Panc1 (cell line): ENCODE measurements around the gene EMILIN2.

ENCODE experiments used
- CTCF ChIP-seq: fragments of 450-650 bp; IDR thresholded peaks from 2 replicates; pipeline ENCODE4 v1.5.1; 2017; ENCODE audit warnings: mild to moderate bottlenecking
- POLR2AphosphoS5 ChIP-seq: IDR thresholded peaks from 2 replicates; pipeline ENCODE4 v1.6.1; 2012; ENCODE audit warnings: mild to moderate bottlenecking, low read depth, low read length, moderate library complexity
- SIN3A ChIP-seq: IDR thresholded peaks from 2 replicates; pipeline ENCODE4 v1.6.1; 2012; ENCODE audit warnings: low read depth, mild to moderate bottlenecking, low read length, moderate library complexity, borderline replicate concordance; ENCODE audit not compliant: insufficient read depth
- TCF7L2 ChIP-seq: IDR thresholded peaks from 2 replicates; pipeline ENCODE4 v1.6.1; 2011; ENCODE audit warnings: mild to moderate bottlenecking, low read depth, low read length, inconsistent platforms
- TF ChIP-seq, protein P1 (sequence below), 2 experiments: IDR thresholded peaks; 2 replicates each; pipeline ENCODE4 v1.6.1; 2011 to 2012; ENCODE audit warnings: low read depth in 2 of 2, control low read depth in 1 of 2, low read length in 1 of 2, mild to moderate bottlenecking in 1 of 2, moderate library complexity in 1 of 2; ENCODE audit not compliant: insufficient read depth in 1 of 2

DNA sequence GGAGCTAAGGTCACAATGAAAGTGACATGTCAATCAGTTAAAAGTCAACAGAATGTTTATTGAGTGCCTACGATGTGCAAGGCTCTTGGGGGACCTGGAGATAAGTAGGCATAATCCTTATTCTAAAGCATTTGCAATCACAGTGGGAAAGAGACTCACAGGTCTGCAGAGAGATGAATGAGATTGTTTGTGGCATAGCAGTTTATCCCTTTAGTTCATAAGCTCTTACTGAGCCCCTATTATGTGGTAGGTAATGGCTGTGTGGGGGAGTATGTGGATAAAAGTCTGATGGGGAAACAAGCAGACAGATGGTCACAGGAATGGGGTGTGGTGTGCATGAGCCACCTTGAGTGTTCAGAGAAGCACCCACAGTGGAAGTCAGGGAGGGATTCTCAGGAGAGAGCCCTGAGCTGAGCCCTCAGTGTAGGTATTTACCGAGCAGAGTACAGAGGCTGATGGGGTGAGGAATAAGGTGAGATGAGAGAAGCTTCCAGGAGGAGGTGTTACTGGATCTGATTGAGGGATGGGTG, 48.1 kb downstream of the EMILIN2 start:
- TF ChIP-seq CTCF (no peak), POLR2AphosphoS5 (no peak), SIN3A (no peak), TCF7L2 (no peak)
- TF ChIP-seq, protein P1, sequence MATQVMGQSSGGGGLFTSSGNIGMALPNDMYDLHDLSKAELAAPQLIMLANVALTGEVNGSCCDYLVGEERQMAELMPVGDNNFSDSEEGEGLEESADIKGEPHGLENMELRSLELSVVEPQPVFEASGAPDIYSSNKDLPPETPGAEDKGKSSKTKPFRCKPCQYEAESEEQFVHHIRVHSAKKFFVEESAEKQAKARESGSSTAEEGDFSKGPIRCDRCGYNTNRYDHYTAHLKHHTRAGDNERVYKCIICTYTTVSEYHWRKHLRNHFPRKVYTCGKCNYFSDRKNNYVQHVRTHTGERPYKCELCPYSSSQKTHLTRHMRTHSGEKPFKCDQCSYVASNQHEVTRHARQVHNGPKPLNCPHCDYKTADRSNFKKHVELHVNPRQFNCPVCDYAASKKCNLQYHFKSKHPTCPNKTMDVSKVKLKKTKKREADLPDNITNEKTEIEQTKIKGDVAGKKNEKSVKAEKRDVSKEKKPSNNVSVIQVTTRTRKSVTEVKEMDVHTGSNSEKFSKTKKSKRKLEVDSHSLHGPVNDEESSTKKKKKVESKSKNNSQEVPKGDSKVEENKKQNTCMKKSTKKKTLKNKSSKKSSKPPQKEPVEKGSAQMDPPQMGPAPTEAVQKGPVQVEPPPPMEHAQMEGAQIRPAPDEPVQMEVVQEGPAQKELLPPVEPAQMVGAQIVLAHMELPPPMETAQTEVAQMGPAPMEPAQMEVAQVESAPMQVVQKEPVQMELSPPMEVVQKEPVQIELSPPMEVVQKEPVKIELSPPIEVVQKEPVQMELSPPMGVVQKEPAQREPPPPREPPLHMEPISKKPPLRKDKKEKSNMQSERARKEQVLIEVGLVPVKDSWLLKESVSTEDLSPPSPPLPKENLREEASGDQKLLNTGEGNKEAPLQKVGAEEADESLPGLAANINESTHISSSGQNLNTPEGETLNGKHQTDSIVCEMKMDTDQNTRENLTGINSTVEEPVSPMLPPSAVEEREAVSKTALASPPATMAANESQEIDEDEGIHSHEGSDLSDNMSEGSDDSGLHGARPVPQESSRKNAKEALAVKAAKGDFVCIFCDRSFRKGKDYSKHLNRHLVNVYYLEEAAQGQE (IDR thresholded peaks at IDR 0.05; ENCODE audit: insufficient read depth in 1 of 2, low read depth in 2 of 2, low read length in 1 of 2): no peak
